ENCODE measurements around the gene KCNK3. TPM values are rescaled to one million over a fixed set of nuclear protein-coding genes. Genes with fewer than 3 reads are reported as not detected.

KCNK3 gene
- total RNA-seq, 1 donor from 2014 or later = not detected

- Mint-ChIP-seq H3K27me3 (ENCODE audit: unreplicated experiment) (no peaks in the 10 kb centered on the region), H3K9me3 (ENCODE audit: unreplicated experiment) (no peaks in the 10 kb centered on the region), H3K4me1 (ENCODE audit: unreplicated experiment) (peaks cover 9% of the 10 kb centered on the region), H3K36me3 (ENCODE audit: low read depth, unreplicated experiment) (no peaks in the 10 kb centered on the region), H3K4me3 (ENCODE audit: unreplicated experiment) (peak within 1 kb of the TSS; percentile 93), H3K27ac (ENCODE audit: unreplicated experiment) (peak within 1 kb of the TSS; percentile 84)
- DNase-seq (ENCODE audit: low spot score) = peak; percentile 80
- no peak for TF ChIP-seq CTCF (IDR thresholded peaks at IDR 0.05; ENCODE audit: unreplicated experiment)
Observed at GRCh38 chr2:26764078-26764887, 71.8 kb downstream of the KCNK3 start, which contains the start of gene SLC35F6. Gene SLC35F6, plus strand, starts transcription at chr2:26764284. Its CDS starts 66 bp downstream, at chr2:26764350.

- H3K9me3 Mint-ChIP-seq (ENCODE audit: unreplicated experiment) = no peaks in the 10 kb centered on the region
- peak overlapping the region; percentile 93 for H3K4me3 Mint-ChIP-seq (ENCODE audit: unreplicated experiment)
- TF ChIP-seq CTCF (IDR thresholded peaks at IDR 0.05; ENCODE audit: unreplicated experiment) = no peak
- no peak for DNase-seq (ENCODE audit: low spot score)
- no peaks in the 10 kb centered on the region for H3K27me3 Mint-ChIP-seq (ENCODE audit: unreplicated experiment)
- no peak overlapping the region for H3K27ac Mint-ChIP-seq (ENCODE audit: unreplicated experiment)
- peaks cover 10% of the 10 kb centered on the region for H3K4me1 Mint-ChIP-seq (ENCODE audit: unreplicated experiment)
- no peaks in the 10 kb centered on the region for H3K36me3 Mint-ChIP-seq (ENCODE audit: low read depth, unreplicated experiment)
Observed at GRCh38 chr2:26764906-26765305, 72.4 kb downstream of the KCNK3 start.

GRCh38 chr2:26765475-26766200 is 73.1 kb downstream of the KCNK3 start:
- no peaks in the 10 kb centered on the region for H3K36me3 Mint-ChIP-seq (ENCODE audit: low read depth, unreplicated experiment)
- H3K27ac Mint-ChIP-seq (ENCODE audit: unreplicated experiment) = no peak overlapping the region
- H3K9me3 Mint-ChIP-seq (ENCODE audit: unreplicated experiment) = no peaks in the 10 kb centered on the region
- no peak for TF ChIP-seq CTCF (IDR thresholded peaks at IDR 0.05; ENCODE audit: unreplicated experiment)
- H3K4me1 Mint-ChIP-seq (ENCODE audit: unreplicated experiment) = peaks cover 10% of the 10 kb centered on the region
- DNase-seq (ENCODE audit: low spot score) = no peak
- no peaks in the 10 kb centered on the region for H3K27me3 Mint-ChIP-seq (ENCODE audit: unreplicated experiment)
- H3K4me3 Mint-ChIP-seq (ENCODE audit: unreplicated experiment) = no peak overlapping the region

DNA sequence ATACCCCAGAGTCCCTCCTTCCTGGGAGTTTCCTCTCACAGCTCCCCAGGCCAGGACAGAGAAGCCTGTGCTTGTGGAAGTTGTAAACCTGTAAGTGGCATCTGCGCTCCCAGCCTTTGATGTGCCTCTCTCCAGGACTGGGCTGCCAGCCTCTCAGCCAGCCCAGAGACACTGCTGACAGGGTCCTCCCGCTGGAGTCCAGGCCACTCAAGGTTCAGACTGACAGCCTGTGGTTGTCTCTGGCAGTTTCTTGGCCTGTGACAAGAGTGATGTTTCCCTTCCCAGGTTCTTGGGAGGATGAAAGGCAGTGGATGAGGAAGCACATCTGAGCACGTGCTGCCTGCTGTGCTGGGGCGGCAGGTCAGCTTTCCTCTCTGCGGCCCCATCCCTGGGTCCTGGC is 74.6 kb downstream of the KCNK3 start:
- H3K27ac Mint-ChIP-seq (ENCODE audit: unreplicated experiment) = no peak overlapping the region

More for the DNA sequence above, 74.6 kb downstream of the KCNK3 start:
- no peak overlapping the region for H3K4me3 Mint-ChIP-seq (ENCODE audit: unreplicated experiment)
- H3K36me3 Mint-ChIP-seq (ENCODE audit: low read depth, unreplicated experiment) = no peaks in the 10 kb centered on the region
- TF ChIP-seq CTCF (IDR thresholded peaks at IDR 0.05; ENCODE audit: unreplicated experiment) = no peak
- no peak for DNase-seq (ENCODE audit: low spot score)
- H3K4me1 Mint-ChIP-seq (ENCODE audit: unreplicated experiment) = peaks cover 10% of the 10 kb centered on the region
- no peaks in the 10 kb centered on the region for H3K27me3 Mint-ChIP-seq (ENCODE audit: unreplicated experiment)
- H3K9me3 Mint-ChIP-seq (ENCODE audit: unreplicated experiment) = no peaks in the 10 kb centered on the region
